Measurements from ENCODE around the gene FAM120B.

GRCh38 chr6:170283212-170284081, 23.1 kb upstream of the FAM120B start:
- no peak for TF ChIP-seq ZFP3 (CRISPR knock-in tag; IDR thresholded peaks at IDR 0.05)
- TF ChIP-seq CSDC2 (CRISPR knock-in tag; IDR thresholded peaks at IDR 0.05) = no peak
